ENCODE measurements around the gene SLC25A12. TPM values are rescaled to one million over a fixed set of nuclear protein-coding genes. Genes with fewer than 3 reads are reported as not detected.

SLC25A12 gene
- total and polyA plus RNA-seq, 2 donors (not counting 1 experiment from before 2014, with no cell fraction given) = 10.0 to 21.0 TPM

- H3K27ac Mint-ChIP-seq = no peak overlapping the region
- CTCF ChIA-PET = interaction anchor here (0.6 to 1.1 kb wide), 2 partner anchors 19 to 128 kb away, joined by 3 to 4 read pairs; no protein-coding TSS in a partner anchor
- Histone ChIP-seq H3K27ac (ENCODE audit: low read length in 2 of 2) (no peak overlapping the region), H3K4me1 (ENCODE audit: control insufficient read depth in 2 of 2, insufficient read depth in 2 of 2, low read length in 2 of 2) (no peaks in the 10 kb centered on the region), H3K36me3 (replicated peaks in 1 of 2; ENCODE audit: control extremely low read depth in 1 of 2, control insufficient read depth in 1 of 2, extremely low read depth in 1 of 2, insufficient read depth in 2 of 2, low read length in 1 of 2) (peaks cover 4 to 39% of the 10 kb centered on the region in 2 experiments), H3K4me3 (ENCODE audit: control extremely low read depth in 1 of 5, extremely low read depth in 1 of 5, insufficient read depth in 1 of 5, low read depth in 2 of 5, low read length in 4 of 5) (no peak overlapping the region), H3K4me2 (replicated peaks; ENCODE audit: low read depth, low read length, poor library complexity, severe bottlenecking) (no peak overlapping the region), H3K9me3 (ENCODE audit: control extremely low read depth in 1 of 3, control insufficient read depth in 2 of 3, insufficient read depth in 1 of 3, low read length in 2 of 3) (no peaks in the 10 kb centered on the region), H2AFZ (ENCODE audit: insufficient read depth, low read depth, low read length, poor library complexity, severe bottlenecking) (no peak overlapping the region), H3K27me3 (replicated peaks in 1 of 4; ENCODE audit: control extremely low read depth in 1 of 4, control insufficient read depth in 3 of 4, insufficient read depth in 4 of 4, low read length in 3 of 4) (no peaks in the 10 kb centered on the region), H3K79me2 (ENCODE audit: control insufficient read depth, insufficient read depth, low read length) (no peaks in the 10 kb centered on the region), H4K20me1 (ENCODE audit: control insufficient read depth, insufficient read depth, low read length, poor library complexity, severe bottlenecking) (no peaks in the 10 kb centered on the region), H3K9ac (ENCODE audit: low read length) (no peak overlapping the region)
- H3K4me3 Mint-ChIP-seq = no peak overlapping the region
- H3K27me3 Mint-ChIP-seq = no peaks in the 10 kb centered on the region
- DNase-seq (no peak), ATAC-seq (ENCODE audit: low read depth) (no peak)
- TF ChIP-seq CTCF (IDR thresholded peaks at IDR 0.05) (no peak), EZH2 (IDR thresholded peaks at IDR 0.05; ENCODE audit: borderline replicate concordance, insufficient read depth, low read depth, low read length, poor library complexity, severe bottlenecking) (no peak)
- no peaks in the 10 kb centered on the region for H3K9me3 Mint-ChIP-seq (ENCODE audit: insufficient read depth)
- H3K4me1 Mint-ChIP-seq = peaks cover 3% of the 10 kb centered on the region
- POLR2A ChIA-PET = no interaction called here
- intact Hi-C loops (cut with micrococcal nuclease) = no loop called here
- WGBS (ENCODE audit: insufficient coverage) = 73% methylated on average over 2 of the region's 4 CpGs
Measured at GRCh38 chr2:171791361-171791760, 102.7 kb downstream of the SLC25A12 start.

GRCh38 chr2:171789956-171790355 lies 104.1 kb downstream of the SLC25A12 start:
- 100% methylated on average over 6 of the region's 6 CpGs for WGBS (ENCODE audit: insufficient coverage)
- POLR2A ChIA-PET = no interaction called here

More at GRCh38 chr2:171789956-171790355, 104.1 kb downstream of the SLC25A12 start:
- Histone ChIP-seq H4K20me1 (ENCODE audit: control insufficient read depth, insufficient read depth, low read length, poor library complexity, severe bottlenecking) (no peaks in the 10 kb centered on the region), H3K9ac (ENCODE audit: low read length) (no peak overlapping the region), H3K4me3 (ENCODE audit: control extremely low read depth in 1 of 5, extremely low read depth in 1 of 5, insufficient read depth in 1 of 5, low read depth in 2 of 5, low read length in 4 of 5) (no peak overlapping the region), H2AFZ (ENCODE audit: insufficient read depth, low read depth, low read length, poor library complexity, severe bottlenecking) (no peak overlapping the region), H3K79me2 (ENCODE audit: control insufficient read depth, insufficient read depth, low read length) (no peaks in the 10 kb centered on the region), H3K36me3 (replicated peaks in 1 of 2; ENCODE audit: control extremely low read depth in 1 of 2, control insufficient read depth in 1 of 2, extremely low read depth in 1 of 2, insufficient read depth in 2 of 2, low read length in 1 of 2) (peaks cover 5 to 47% of the 10 kb centered on the region in 2 experiments), H3K4me2 (replicated peaks; ENCODE audit: low read depth, low read length, poor library complexity, severe bottlenecking) (no peak overlapping the region), H3K27me3 (replicated peaks in 1 of 4; ENCODE audit: control extremely low read depth in 1 of 4, control insufficient read depth in 3 of 4, insufficient read depth in 4 of 4, low read length in 3 of 4) (no peaks in the 10 kb centered on the region), H3K27ac (ENCODE audit: low read length in 2 of 2) (no peak overlapping the region), H3K9me3 (ENCODE audit: control extremely low read depth in 1 of 3, control insufficient read depth in 2 of 3, insufficient read depth in 1 of 3, low read length in 2 of 3) (no peaks in the 10 kb centered on the region), H3K4me1 (ENCODE audit: control insufficient read depth in 2 of 2, insufficient read depth in 2 of 2, low read length in 2 of 2) (no peaks in the 10 kb centered on the region)
- Mint-ChIP-seq H3K4me1 (peaks cover 3% of the 10 kb centered on the region), H3K9me3 (ENCODE audit: insufficient read depth) (no peaks in the 10 kb centered on the region), H3K4me3 (no peak overlapping the region), H3K27me3 (no peaks in the 10 kb centered on the region), H3K27ac (no peak overlapping the region)
- DNase-seq = no peak
- ATAC-seq (ENCODE audit: low read depth) = no peak
- intact Hi-C loops (cut with micrococcal nuclease) = no loop called here
- CTCF ChIA-PET = interaction anchor here (0.7 kb wide), 1 partner anchor 260 kb away, joined by 3 read pairs; no protein-coding TSS in a partner anchor
- TF ChIP-seq EZH2 (IDR thresholded peaks at IDR 0.05; ENCODE audit: borderline replicate concordance, insufficient read depth, low read depth, low read length, poor library complexity, severe bottlenecking) (no peak), CTCF (IDR thresholded peaks at IDR 0.05) (no peak)
